Sigmoid colon (tissue), 7 donors: ENCODE results near the gene ROMO1. TPM values are rescaled to one million over a fixed set of nuclear protein-coding genes. Genes with fewer than 3 reads are reported as not detected.
"Not testable (repeated sequence)": the region's sequence is repeated elsewhere in the genome, so short reads cannot be mapped to it uniquely, and the experiment has no call there.

Experiments used
- DNase-seq: peaks from one replicate; pipeline ENCODE4 v3.0.0-alpha.2; 2019
- H3K27ac ChIP-seq, 4 donors: fragments of 200-600 bp; sonication (generic); one replicate each; pipeline ENCODE4 v1.5.1; 2016 to 2019; ENCODE audit warnings: mild to moderate bottlenecking in 1 of 4
- H3K27me3 ChIP-seq, 3 donors: fragments of 200-600 bp; sonication (generic); one replicate each; pipeline ENCODE4 v1.5.1; 2019; ENCODE audit warnings: mild to moderate bottlenecking in 1 of 3
- H3K36me3 ChIP-seq, 4 donors: fragments of 200-600 bp; sonication (generic); one replicate each; pipeline ENCODE4 v1.5.1; 2016 to 2019
- H3K4me1 ChIP-seq, 4 donors: fragments of 200-600 bp; sonication (generic); one replicate each; pipeline ENCODE4 v1.5.1; 2017 to 2019
- H3K4me3 ChIP-seq, 4 donors: fragments of 200-600 bp; sonication (generic); one replicate each; pipeline ENCODE4 v1.5.1; 2017 to 2019; ENCODE audit warnings: mild to moderate bottlenecking in 2 of 4, moderate library complexity in 1 of 4
- H3K9me3 ChIP-seq, 4 donors: fragments of 200-600 bp in 3 of 4; sonication (generic) in 3 of 4; one replicate each; pipeline versions ENCODE4 v1.5.1 to v1.6.1; 2013 to 2019
- EP300 ChIP-seq, 4 donors: sonication (generic); formaldehyde crosslinking; IDR thresholded peaks; one replicate each; pipeline ENCODE4 v1.6.1; 2017; ENCODE audit warnings: antibody characterized with exemption in 4 of 4
- POLR2A ChIP-seq, 2 donors: fragments of 450-650 bp; IDR thresholded peaks; one replicate each; pipeline ENCODE4 v1.6.1; 2016; ENCODE audit warnings: antibody characterized with exemption in 2 of 2, mild to moderate bottlenecking in 2 of 2, moderate library complexity in 2 of 2
- POLR2AphosphoS5 ChIP-seq, 4 donors: sonication (generic); formaldehyde crosslinking; IDR thresholded peaks; one replicate each; pipeline ENCODE4 v1.6.1; 2017; ENCODE audit warnings: antibody characterized with exemption in 4 of 4
- WGBS, 2 donors: extraction: QIAGEN DNeasy Blood & Tissue Kit; methylation state at CpG; one replicate each; pipeline ENCODE4 v1.1.7; 2013; 5-methylcytosine and 5-hydroxymethylcytosine counted together
- intact Hi-C: fragments of 100-400 bp; cut with DNase I; formaldehyde crosslinking; loops from one replicate; pipeline ENCODE4 v1.15.1; 2023
- polyA plus RNA-seq, 3 donors: library from polyadenylated mRNA; stranded (reverse); fragments of 200-250 nt; gene quantifications; one replicate each; pipeline ENCODE4 v1.2.3, GENCODE V29; 2013
- total RNA-seq, 4 donors: library from RNA; depleted of rRNA; stranded (reverse); fragments of >200 nt; gene quantifications; one replicate each; pipeline ENCODE4 v1.1.0, GENCODE V29; 2016
- TF ChIP-seq, protein P1 (sequence below), 4 experiments: fragments of 450-650 bp in 3 of 4; fragments of 200-600 bp in 1 of 4; IDR thresholded peaks; one replicate each; pipeline ENCODE4 v1.5.1; 2016 to 2019; ENCODE audit warnings: antibody characterized with exemption in 4 of 4, mild to moderate bottlenecking in 3 of 4, moderate library complexity in 2 of 4
- donor health status: healthy with polysubstance abuse.
- donor health status: Bipolar disorder and iron deficiency.
- donor health status: healthy.

The ROMO1 gene
- total and polyA plus RNA-seq, 7 donors: 206 to 621 (median 486) TPM

- no peak for DNase-seq
- peaks cover 44 to 100% (median 85%) of the 10 kb centered on the region in 4 donors for H3K36me3 ChIP-seq
- peaks cover 0 to 16% (median 12%) of the 10 kb centered on the region in 4 donors for H3K4me1 ChIP-seq
- TF ChIP-seq POLR2AphosphoS5 (IDR thresholded peaks at IDR 0.05) (no peak), POLR2A (IDR thresholded peaks at IDR 0.05) (no peak), EP300 (IDR thresholded peaks at IDR 0.05) (no peak)
- TF ChIP-seq, protein P1, sequence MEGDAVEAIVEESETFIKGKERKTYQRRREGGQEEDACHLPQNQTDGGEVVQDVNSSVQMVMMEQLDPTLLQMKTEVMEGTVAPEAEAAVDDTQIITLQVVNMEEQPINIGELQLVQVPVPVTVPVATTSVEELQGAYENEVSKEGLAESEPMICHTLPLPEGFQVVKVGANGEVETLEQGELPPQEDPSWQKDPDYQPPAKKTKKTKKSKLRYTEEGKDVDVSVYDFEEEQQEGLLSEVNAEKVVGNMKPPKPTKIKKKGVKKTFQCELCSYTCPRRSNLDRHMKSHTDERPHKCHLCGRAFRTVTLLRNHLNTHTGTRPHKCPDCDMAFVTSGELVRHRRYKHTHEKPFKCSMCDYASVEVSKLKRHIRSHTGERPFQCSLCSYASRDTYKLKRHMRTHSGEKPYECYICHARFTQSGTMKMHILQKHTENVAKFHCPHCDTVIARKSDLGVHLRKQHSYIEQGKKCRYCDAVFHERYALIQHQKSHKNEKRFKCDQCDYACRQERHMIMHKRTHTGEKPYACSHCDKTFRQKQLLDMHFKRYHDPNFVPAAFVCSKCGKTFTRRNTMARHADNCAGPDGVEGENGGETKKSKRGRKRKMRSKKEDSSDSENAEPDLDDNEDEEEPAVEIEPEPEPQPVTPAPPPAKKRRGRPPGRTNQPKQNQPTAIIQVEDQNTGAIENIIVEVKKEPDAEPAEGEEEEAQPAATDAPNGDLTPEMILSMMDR (IDR thresholded peaks at IDR 0.05): no peak
- no peaks in the 10 kb centered on the region for H3K9me3 ChIP-seq
- no peak overlapping the region for H3K27ac ChIP-seq
- intact Hi-C loops: no loop called here
- 94 to 97% methylated on average over 2 of the region's 2 CpGs for WGBS, 2 donors
- H3K4me3 ChIP-seq: no peak overlapping the region
- no peaks in the 10 kb centered on the region for H3K27me3 ChIP-seq
Observed at GRCh38 chr20:35715652-35716051, 16.4 kb downstream of the ROMO1 start.

DNA sequence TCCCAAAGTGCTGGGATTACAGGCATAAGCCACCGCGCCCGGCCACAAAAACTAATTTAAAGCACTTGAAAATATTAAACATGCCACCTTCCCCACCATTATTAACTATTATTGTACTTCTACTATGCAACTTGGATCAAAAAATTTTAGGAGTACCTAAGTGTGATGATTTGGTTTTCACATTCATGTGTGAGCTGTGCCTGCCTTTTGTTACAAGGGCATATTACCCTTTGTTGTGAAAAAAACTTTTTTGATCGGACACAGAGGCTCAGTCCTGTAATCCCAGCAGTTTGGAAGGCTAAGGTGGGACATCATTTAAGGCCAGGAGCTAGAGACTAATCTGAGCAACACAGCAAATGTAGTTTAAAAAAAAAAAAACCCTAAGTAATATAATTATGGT, 17.1 kb downstream of the ROMO1 start:
- H3K36me3 ChIP-seq: peaks cover 51 to 100% (median 87%) of the 10 kb centered on the region in 4 donors
- H3K4me3 ChIP-seq: no peak overlapping the region
- H3K9me3 ChIP-seq: no peaks in the 10 kb centered on the region
- intact Hi-C loops: no loop called here
- 95 to 97% methylated on average over 4 of the region's 4 CpGs for WGBS, 2 donors
- no peak for TF ChIP-seq POLR2A (IDR thresholded peaks at IDR 0.05)
- TF ChIP-seq EP300 (IDR thresholded peaks at IDR 0.05): no peak
- TF ChIP-seq, protein P1 (IDR thresholded peaks at IDR 0.05): no peak
- H3K27me3 ChIP-seq: no peaks in the 10 kb centered on the region
- no peak for DNase-seq
- H3K4me1 ChIP-seq: peaks cover 0 to 11% (median 6%) of the 10 kb centered on the region in 4 donors
- no peak overlapping the region for H3K27ac ChIP-seq

- H3K27me3 ChIP-seq, H3K27ac ChIP-seq, intact Hi-C loops, H3K4me3 ChIP-seq, DNase-seq, H3K9me3 ChIP-seq: not testable (repeated sequence)
- H3K4me1 ChIP-seq: peaks cover 0 to 10% (median 2%) of the 10 kb centered on the region in 4 donors
- 84 to 92% methylated on average over 8 of the region's 8 CpGs for WGBS, 2 donors
- peaks cover 60 to 100% (median 82%) of the 10 kb centered on the region in 4 donors for H3K36me3 ChIP-seq
Observed at GRCh38 chr20:35718321-35718720, 19.1 kb downstream of the ROMO1 start.

GRCh38 chr20:35718972-35719635, 19.9 kb downstream of the ROMO1 start:
- Histone ChIP-seq H3K4me1 (peaks cover 0 to 10% (median 2%) of the 10 kb centered on the region in 4 donors), H3K9me3 (no peaks in the 10 kb centered on the region), H3K36me3 (peaks cover 68 to 100% (median 86%) of the 10 kb centered on the region in 4 donors), H3K27me3 (no peaks in the 10 kb centered on the region), H3K4me3 (no peak overlapping the region), H3K27ac (no peak overlapping the region)
- no peak for DNase-seq
- TF ChIP-seq, protein P1 (IDR thresholded peaks at IDR 0.05): no peak
- peak in 1 of 4 donors; percentile 5 for TF ChIP-seq POLR2AphosphoS5 (IDR thresholded peaks at IDR 0.05)
- 87 to 92% methylated on average over 12 of the region's 12 CpGs for WGBS, 2 donors
- intact Hi-C loops: no loop called here

DNA sequence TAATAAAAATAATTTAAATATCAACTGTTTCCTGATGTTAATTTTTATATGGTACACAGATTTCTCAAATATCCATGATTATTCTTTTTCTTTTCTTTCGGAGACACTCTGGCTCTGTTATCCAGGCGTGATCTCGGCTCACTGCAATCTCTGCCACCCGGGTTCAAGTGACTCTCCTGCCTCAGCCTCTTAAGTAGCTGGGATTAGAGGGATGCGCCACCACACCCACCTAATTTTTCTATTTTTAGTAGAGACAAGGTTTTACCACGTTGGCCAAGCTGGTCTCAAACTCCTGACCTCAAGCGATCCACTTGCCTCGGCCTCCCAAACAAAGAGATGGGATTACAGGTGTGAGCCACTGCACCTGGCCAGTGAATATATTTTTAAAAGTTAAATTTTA, 20.5 kb downstream of the ROMO1 start:
- 68 to 75% methylated on average over 8 of the region's 8 CpGs for WGBS, 2 donors
- H3K36me3 ChIP-seq: peaks cover 68 to 100% (median 89%) of the 10 kb centered on the region in 4 donors
- TF ChIP-seq, protein P1 (IDR thresholded peaks at IDR 0.05): no peak
- no peak for TF ChIP-seq POLR2AphosphoS5 (IDR thresholded peaks at IDR 0.05)
- no peak for TF ChIP-seq EP300 (IDR thresholded peaks at IDR 0.05)

More for the DNA sequence above, 20.5 kb downstream of the ROMO1 start:
- Histone ChIP-seq H3K4me3 (no peak overlapping the region), H3K27ac (no peak overlapping the region), H3K9me3 (no peaks in the 10 kb centered on the region), H3K4me1 (peaks cover 0 to 10% (median 2%) of the 10 kb centered on the region in 4 donors), H3K27me3 (no peaks in the 10 kb centered on the region)
- DNase-seq: no peak
- intact Hi-C loops: no loop called here
